Fibroblast of skin of right biceps (primary cell): Measurements from ENCODE around the gene CTDSPL.
A peak's percentile ranks its signal among the peaks of the same experiment; 100 is the strongest.
"Not testable (repeated sequence)": the region's sequence is repeated elsewhere in the genome, so short reads cannot be mapped to it uniquely, and the experiment has no call there.

Source experiments
- DNase-seq: peaks from one replicate; pipeline ENCODE4 v3.0.0-alpha.2; 2013

Gene CTDSPL, protein sequence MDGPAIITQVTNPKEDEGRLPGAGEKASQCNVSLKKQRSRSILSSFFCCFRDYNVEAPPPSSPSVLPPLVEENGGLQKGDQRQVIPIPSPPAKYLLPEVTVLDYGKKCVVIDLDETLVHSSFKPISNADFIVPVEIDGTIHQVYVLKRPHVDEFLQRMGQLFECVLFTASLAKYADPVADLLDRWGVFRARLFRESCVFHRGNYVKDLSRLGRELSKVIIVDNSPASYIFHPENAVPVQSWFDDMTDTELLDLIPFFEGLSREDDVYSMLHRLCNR

DNA sequence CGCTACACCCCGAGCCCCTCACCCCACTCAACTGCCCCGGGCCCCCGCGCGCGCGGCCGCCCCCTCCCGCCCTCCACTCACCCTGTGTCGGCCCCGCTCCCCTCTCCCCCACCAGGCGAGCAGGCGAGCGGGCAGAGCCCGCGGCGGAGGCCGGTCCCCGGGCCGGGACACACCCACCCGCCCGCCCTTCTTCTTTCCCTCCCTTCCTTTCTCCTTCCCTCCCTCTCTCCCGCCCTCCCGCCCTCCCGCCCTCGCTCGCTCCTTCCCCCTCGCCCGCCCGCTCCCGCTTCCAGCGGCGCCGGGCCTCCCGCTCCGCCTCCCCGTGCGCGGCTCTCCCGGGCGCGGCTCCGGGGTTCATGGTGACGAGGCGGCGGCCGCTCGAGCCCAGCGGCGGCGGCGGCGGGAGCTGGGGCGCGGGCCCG lies at the start of gene CTDSPL:
TSS of gene CTDSPL (plus strand) at position 261 of the 422 bp plus-strand sequence. CDS start 320 bp downstream, outside the sequence.
- DNase-seq, result peak; percentile 67

DNA sequence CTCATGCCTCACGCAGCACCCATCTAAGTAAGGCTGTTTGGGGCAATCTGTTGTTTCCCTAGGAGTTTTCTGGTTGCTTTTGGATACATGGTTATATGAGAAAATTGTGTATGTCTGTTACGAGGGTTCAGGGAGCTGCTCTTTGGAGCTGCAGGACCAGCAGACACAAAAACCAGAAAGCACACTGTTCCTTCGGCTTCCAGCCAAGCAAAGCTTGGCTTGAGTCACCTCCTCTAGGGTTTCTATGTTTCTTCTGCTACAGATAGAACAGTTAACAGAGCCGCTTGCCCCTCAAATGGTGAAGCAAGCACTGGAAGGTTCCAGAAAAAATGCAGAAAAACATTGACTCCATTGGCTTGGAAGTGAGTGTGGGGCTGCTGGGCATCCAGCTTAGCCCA lies 49.2 kb upstream of the CTDSPL start:
- DNase-seq, result no peak

DNA sequence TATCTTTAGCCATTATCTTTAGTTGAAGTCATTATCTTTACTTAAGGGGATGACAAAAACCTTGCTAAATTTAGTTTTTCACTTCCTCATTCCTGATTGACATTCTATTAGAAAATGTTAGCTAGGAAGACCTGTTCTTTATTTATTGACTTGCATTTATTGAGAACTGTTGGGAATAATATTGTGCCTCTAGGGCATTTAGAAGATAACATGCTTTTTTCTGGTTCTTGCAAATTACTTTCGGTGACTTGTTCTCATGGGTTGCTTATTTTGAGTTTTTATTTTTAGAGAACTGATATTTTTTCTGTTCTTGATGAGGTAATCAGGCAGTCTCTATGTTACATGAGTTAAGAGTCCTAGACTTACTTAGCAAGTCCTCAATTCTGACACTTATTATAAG lies 48.3 kb upstream of the CTDSPL start:
- no peak for DNase-seq

DNA sequence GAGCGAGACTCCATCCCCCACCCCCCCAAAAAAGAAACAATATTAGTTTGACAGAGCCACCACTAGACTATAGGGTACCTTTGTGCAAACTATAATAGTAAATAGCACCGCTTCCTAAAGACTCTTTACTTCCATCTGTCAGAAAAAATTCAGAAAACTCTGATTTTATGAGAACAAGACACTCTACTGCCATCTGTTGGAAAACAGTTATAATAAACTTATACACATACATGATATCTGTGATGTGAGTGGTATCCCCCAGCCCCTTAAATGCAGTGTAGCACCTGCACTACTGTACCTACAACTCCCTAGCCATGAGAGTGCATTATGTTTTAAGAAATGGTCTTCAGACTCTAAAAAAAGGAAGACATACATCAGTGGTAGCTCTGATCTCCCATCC lies 47.1 kb upstream of the CTDSPL start:
- no peak for DNase-seq

DNA sequence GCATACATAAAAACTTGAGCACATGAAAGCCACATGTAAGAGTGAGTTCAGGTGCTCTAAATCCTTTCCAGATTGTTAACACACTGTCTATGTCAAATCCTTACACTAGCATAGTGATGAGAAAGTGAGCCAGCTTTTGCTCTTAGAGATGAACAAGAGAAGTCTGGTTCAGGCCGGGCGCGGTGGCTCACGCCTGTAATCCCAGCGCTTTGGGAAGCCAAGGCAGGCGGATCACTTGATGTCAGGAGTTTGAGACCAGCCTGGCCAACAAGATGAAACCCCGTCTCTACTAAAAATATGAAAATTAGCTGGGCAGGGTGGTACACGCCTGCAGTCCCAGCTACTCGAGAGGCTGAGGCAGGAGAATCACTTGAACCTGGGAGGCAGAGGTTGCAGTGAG lies 46.5 kb upstream of the CTDSPL start:
- DNase-seq, result not testable (repeated sequence)

DNA sequence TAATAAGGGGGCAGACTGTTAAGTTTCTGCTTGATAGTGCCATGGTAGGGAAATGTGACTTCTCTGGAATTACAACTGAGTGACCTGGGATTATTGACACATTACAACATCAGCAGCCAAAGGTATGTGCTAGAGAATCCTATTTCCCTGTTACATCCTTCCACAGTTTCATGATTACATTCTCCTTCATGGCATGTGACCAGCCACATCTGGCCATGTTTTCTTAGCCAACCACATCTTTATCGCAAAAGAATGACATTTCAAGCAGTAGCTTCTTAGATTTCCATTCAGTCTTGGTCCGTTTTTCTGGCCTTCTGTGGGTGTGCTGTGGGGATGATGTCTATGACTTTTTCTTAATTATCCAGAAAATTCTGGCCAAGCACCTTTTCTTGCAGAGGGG lies 45.4 kb upstream of the CTDSPL start:
- DNase-seq, result peak; percentile 15

DNA sequence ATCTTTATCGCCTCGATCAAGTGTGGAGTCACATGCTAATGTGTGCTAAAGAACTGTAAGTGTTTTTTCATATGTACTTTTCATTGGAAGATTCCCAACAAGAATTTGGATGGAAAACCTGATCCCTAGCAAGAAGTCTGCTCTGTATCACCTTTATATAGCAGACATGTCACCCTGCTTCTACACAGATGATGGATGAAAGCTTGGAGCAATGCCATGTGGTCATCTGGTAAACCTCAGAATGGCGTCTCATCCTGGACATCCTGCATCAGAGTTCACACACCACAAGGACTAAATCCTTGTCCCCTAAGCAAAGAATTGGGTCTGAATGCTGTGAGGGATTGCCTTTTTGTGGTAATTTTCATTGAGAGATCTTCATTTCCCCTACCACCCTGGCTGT lies 42.1 kb upstream of the CTDSPL start:
- peak; percentile 26 for DNase-seq

DNA sequence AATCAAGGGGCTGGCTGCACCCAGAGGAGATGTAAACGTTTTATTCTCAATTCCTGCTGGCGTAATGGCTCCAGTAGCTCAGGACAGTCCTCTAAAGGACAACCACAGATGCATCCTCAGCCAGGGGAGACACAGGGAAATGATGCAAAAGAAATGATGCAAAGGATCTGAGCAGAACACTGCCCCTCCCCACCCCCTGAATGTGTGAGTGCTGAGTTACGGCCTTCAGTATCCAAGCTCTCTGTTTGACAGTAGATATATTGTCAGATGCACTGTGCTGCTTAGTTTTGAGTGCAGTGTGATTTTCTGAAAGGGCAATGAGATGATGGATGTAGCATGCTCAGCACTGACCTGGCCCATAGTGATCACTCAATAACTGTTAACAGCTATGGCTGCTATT lies 41.4 kb upstream of the CTDSPL start:
- DNase-seq, result no peak

DNA sequence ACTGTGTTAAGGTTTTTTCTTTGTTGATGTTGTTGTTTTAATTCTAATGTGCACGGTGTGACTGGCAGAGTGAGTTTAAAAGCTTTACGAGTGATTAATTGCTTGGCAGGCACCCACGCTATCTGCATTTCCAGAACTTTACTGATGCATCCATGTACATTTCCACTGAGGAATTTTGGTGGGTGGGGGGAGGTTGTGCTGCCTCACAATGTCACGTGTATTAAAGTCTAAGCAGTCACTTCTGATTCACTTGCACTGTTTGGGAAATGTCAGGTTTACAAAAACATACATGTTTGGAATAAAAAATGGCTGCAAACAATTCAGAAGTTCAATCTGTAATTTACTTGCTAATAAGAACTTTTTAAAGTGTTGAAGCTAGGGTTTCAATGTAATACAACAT lies 38.5 kb upstream of the CTDSPL start:
- DNase-seq, result no peak

DNA sequence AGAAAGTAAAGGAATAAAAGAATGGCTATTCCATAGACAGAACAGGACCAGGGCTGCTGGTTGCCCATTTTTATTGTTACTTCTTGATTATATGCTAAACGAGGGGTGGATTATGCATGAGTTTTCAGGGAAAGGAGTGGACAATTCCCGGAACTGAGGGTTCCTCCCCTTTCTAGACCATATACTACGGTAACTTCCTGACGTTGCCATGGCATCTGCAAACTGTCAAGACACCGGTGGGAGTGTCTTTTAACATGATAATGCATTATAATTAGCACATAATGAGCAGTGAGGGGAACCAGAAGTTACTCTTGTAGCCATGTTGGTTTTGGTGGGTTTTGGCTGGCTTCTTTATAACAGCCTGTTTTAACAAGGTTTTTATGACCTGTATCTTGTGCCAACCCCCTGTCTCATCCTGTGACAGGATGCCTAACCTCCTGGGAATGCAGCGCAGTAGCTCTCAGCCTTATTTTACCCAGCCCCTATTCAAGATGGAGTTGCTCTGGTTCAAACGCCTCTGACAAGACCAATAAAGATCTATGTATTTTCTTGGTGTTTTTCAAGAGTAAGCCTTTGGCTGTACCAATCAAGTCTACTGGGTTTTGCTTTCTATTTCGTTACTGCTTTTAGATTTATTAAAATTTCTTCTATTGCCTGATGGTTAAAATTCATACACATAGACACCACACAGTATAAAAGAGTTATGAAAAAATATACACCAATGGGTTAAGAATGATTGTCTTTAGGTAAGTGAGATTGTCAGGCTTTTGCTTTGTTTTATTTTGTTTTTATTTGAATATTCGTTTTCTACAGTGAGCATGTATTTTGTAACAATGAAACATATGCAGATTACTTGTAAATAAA lies 37.4 kb upstream of the CTDSPL start:
- no peak for DNase-seq

DNA sequence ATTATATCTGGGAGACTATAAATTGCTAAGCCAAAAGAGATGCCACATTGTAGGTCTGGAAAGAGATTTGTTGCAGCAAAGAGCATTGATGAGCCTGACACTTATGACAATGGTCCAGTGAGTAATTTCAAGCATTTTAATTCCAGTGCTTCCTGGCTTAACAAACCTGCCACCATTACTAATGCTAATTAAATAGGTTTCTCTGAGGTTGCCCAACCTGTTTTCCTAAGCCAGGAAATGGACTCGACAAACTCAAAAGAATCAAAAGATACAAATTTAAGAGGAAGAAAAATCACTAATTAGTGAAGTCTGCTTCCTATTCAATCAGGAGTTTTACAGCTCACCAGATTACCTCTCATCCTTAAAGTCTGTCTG lies 36.7 kb upstream of the CTDSPL start:
- DNase-seq, result no peak

DNA sequence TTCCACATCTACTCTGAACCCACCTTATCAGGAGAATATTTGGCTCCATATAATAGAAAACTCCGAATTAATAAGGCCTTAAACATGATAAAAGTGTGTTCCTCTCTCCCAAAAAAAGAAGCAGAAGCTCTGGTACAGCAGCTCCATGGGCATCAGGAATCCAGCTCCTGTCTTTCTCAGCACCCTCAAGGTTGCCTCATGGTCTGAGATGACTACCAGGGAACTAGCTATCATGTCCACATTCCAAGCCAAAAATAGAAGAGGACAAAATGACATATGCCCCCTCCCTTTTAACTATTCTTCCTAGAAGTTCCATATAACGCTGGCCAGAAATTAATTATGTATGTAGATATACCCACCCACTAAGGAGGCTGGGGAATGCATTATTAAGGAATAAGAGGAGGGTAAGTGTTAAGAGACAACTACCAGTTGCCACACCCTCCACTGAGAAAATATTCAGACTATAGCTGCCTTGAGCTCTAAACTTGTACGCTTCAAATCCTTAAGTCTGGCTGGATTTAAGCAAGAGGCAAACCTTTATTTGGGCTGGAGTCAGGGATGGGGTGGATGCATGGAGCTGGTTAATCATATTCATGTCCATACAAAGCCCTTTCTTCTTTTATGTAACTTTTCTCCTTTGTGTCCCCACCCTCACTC lies 35.8 kb upstream of the CTDSPL start:
- no peak for DNase-seq

DNA sequence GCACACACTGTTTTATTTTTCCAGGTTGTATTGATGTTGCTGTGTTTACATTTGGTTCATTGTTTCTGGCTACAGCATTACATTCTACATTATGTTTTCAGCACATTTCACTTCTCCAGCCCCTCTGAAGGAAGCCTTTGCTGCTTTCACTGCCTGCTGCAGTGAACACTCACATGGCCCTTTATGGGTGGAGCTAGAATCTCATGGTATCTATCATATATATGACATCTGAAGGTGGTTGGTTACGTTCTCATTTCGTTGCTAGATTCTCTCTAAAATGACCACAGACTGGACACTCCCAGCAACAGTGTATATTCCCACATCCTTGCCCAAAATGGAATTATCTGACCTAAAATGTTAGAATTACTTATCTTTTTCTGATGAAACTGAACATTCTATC lies 35.2 kb upstream of the CTDSPL start:
- no peak for DNase-seq

DNA sequence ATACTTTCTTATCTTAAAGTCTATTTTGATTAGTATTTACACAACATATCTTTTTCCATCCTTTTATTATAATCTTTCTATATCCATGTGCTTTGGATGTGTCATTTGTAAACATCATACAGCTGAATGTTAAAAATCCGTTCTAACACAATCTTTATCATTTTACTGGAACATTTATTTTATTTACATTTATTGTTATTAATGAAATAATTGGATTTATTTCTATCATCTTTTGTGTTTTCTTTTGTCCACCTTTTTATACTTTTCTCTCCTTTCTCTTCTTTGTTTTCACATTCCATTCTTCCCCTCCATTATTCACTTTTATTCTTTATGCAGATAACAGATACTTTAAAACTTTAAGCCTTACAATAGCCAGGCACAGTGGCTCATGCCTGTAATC lies 34.7 kb upstream of the CTDSPL start:
- no peak for DNase-seq

DNA sequence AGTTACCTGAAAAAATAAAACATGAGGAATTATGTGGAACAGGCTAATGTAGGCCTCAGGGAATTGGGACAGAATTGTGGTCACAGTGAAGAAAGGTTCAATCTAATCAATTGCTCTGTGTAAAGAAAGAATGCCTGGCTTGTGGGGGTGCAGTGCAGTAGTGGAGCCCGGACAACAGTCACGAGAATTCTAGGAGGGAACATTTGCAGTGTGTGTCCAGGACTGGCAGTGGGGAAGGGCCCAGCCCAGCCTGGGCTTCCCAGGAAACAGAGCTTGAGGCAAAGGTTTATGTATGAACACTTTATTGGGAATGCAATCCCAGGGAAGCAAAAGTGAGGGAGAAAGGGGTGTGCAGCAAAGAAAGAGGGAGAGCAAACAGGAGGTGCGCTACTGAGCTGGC lies 29.2 kb upstream of the CTDSPL start:
- DNase-seq, result no peak

DNA sequence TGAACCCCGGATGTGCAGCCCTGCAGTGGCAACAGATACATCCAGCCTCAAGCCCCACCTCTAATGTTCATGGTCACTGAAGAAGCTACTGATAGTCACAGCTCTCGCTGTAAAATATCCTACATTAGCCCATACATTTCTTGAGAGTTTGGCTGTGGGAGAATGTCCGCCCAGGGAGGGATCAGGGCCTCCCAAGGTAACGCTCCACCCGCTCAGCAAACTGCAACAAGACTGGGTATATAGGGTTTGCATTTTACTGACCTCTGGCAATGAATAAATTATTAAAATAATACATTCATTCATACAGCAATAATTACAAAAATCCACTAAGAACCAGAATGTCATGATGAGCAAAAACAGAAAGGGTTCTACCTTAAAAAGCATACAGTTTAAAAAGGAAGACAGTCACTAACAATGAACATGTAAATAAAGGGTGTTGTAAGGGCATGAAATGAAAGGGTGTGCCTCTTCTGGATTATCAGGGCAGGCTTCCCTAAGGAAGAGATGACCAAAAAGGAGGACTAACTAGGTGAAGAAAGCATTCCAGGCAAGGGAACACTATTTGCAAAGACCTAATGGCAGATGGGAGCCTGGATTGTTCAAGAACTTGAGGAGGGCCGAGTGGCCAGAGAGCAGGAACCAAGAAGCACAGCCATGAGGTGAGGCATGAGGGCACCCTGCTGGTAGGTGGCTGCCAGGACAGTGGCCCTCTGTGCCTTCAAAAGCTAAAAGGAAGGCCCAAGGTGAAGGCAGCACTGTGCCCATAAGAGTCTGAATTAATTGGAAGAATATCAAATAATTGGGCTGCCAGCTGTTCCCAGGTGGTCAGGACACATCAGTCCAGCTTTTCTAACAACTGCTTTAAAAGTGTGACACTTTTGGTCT lies 28.1 kb upstream of the CTDSPL start:
- DNase-seq, result no peak

DNA sequence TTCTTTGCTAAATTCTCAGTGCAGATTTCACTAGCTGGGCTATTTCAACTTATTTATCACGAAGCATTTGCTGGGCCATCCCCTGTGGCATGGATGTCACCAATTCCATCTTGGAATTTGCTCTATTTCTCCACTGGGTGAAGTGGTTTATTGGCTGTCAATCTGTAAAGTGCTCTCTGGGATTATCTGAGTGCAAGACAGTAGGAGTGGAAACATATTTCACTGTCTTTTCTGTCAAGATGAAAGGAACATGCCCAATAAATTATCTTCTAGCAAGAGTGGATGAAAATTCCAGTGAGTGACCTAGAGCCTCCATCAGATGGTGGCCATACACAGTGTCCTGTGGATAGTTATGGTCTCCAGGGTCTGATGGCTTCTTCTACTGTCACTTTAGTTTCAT lies 25.1 kb upstream of the CTDSPL start:
- DNase-seq, result no peak

DNA sequence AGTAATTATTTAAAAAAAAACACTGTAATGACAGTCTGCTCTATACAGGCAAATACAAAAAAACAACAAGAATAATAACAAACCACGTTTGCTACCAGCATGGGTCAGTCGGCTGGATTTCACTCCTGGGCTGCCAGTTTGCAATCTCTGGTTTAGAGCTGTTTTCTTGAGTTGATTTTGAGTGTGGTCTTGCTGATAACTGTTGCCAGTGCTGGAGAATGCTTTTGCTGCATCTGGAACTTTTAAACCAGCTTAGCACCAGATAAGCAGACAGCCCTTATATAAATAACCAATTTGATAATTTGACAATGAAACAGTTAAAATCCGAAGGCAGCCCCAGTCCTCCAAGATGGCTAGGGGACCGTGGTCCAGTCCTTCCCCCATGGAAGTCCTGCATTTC lies 14.0 kb upstream of the CTDSPL start:
- DNase-seq, result no peak

DNA sequence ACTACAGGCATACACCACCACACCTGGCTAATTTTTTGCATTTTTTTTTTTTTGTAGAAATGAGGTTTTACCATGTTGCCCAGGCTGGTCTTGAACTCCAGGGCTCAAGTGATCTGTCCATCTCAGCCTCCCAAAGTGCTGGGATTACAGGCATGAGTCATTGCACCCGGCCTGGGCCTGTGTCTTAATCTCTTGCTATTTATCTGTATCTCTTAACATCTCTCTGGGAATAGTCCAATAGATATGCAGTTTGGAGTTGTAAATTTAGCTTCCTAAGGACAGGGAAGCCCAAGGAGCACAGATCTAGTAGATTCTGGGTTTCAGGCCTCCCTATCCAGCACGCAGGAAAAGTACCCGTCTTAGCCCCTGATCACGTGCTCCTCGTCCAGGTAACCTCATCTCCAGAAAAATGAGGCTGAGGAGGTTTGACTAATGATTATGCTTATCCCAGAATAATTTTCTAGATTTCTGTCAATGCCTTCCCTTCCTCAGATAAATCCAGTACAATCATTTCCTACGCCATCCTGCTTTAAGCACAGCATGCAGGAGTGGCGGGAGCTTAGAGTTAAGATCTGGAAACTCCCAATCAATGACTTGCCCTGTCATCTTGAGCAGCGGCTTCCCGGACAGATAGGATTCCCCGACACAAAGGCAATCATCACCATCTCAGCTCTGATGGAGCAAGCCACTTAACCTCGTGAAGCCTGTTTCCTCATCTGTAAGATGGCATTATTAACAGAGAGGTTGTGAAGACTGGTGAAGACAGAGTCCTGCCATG lies 12.3 kb upstream of the CTDSPL start:
- no peak for DNase-seq

DNA sequence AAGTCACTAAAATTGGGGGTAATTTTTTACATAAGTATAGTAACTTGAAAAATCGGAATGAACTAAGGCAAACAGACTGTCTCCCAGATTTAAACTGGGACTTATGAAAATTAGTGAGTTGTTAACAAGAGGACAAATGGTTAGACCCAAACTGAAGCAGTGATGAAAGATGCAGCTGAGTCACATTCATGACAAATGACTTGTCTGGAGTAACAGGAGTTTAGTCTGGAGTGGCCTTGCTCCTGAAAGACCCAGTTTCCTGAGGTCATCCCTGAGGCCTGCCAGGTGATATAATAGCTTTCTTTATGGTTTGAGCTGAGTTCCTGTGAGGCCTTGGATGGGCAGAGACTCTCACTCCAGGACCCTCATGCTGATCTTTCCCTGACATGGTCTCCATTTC lies 9.6 kb upstream of the CTDSPL start:
- DNase-seq, result peak; percentile 72

DNA sequence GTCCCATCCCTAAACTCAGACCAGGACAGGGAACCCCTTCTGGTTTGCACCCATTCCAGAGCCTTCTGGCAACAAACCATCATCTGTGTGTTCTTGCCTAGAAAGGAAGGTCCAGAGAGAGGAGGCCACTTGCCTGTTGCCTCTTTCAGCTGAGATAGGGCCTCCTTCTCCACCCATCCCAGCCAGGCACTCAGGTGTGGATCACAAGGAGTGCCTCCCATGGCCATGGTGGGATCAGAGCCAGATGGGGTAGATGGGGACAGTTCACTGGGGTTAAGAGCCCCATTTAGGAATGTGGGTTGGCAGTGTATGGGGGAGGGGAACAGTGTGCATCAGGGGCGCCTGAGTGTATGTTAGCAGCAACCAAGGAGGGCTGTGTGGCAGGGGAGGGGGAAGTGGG lies 8.9 kb upstream of the CTDSPL start:
- DNase-seq, result no peak
